ENCODE data around the gene ICOS. TPM values are rescaled to one million over a fixed set of nuclear protein-coding genes. Genes with fewer than 3 reads are reported as not detected.

Gene ICOS
- total RNA-seq: under 1 TPM in 3 of 4 donors, not detected in 1; 0.14 to 0.59 (median 0.26) TPM

GRCh38 chr2:203936535-203936934 lies at the start of gene ICOS:
ICOS (plus strand) TSS chr2:203936763; CDS start chr2:203936815, 52 bp downstream.
- H3K4me1 ChIP-seq: no peaks in the 10 kb centered on the region
- no peak for DNase-seq
- intact Hi-C loops (cut with DNase I; ENCODE audit: low total_unique reads): no loop called here
- H3K27me3 ChIP-seq: no peaks in the 10 kb centered on the region
- H3K36me3 ChIP-seq: no peaks in the 10 kb centered on the region
- H3K27ac ChIP-seq: no peak within 1 kb of the TSS
- H3K4me3 ChIP-seq: no peak within 1 kb of the TSS
- H3K9me3 ChIP-seq: no peaks in the 10 kb centered on the region
- TF ChIP-seq POLR2A (IDR thresholded peaks at IDR 0.05) (no peak), CTCF (IDR thresholded peaks at IDR 0.05) (no peak)

- Histone ChIP-seq H3K4me1 (no peaks in the 10 kb centered on the region), H3K9me3 (no peaks in the 10 kb centered on the region), H3K36me3 (no peaks in the 10 kb centered on the region), H3K27me3 (no peaks in the 10 kb centered on the region), H3K4me3 (no peak overlapping the region), H3K27ac (no peak overlapping the region)
- TF ChIP-seq CTCF (IDR thresholded peaks at IDR 0.05) (no peak), POLR2A (IDR thresholded peaks at IDR 0.05) (no peak)
- intact Hi-C loops (cut with DNase I; ENCODE audit: low total_unique reads): no loop called here
- no peak for DNase-seq
These were observed 48.9 kb upstream of the ICOS start for GRCh38 chr2:203887677-203888076.

- H3K36me3 ChIP-seq: no peaks in the 10 kb centered on the region
- no peaks in the 10 kb centered on the region for H3K9me3 ChIP-seq
- no peak overlapping the region for H3K27ac ChIP-seq
- H3K4me3 ChIP-seq: no peak overlapping the region
- TF ChIP-seq POLR2A (IDR thresholded peaks at IDR 0.05) (no peak), CTCF (IDR thresholded peaks at IDR 0.05) (no peak)
- no peaks in the 10 kb centered on the region for H3K27me3 ChIP-seq
- H3K4me1 ChIP-seq: no peaks in the 10 kb centered on the region
- intact Hi-C loops (cut with DNase I; ENCODE audit: low total_unique reads): no loop called here
- no peak for DNase-seq
These were observed 47.0 kb upstream of the ICOS start for GRCh38 chr2:203889542-203889941.

GRCh38 chr2:203889944-203890343 lies 46.6 kb upstream of the ICOS start:
- H3K27me3 ChIP-seq: no peaks in the 10 kb centered on the region
- H3K9me3 ChIP-seq: no peaks in the 10 kb centered on the region
- no peaks in the 10 kb centered on the region for H3K36me3 ChIP-seq
- no peak overlapping the region for H3K27ac ChIP-seq
- TF ChIP-seq POLR2A (IDR thresholded peaks at IDR 0.05): no peak
- no peak for TF ChIP-seq CTCF (IDR thresholded peaks at IDR 0.05)
- intact Hi-C loops (cut with DNase I; ENCODE audit: low total_unique reads): no loop called here
- no peaks in the 10 kb centered on the region for H3K4me1 ChIP-seq
- DNase-seq: no peak
- no peak overlapping the region for H3K4me3 ChIP-seq

- no peak for DNase-seq
- Histone ChIP-seq H3K4me3 (no peak overlapping the region), H3K9me3 (no peaks in the 10 kb centered on the region), H3K27ac (no peak overlapping the region), H3K27me3 (no peaks in the 10 kb centered on the region), H3K4me1 (no peaks in the 10 kb centered on the region), H3K36me3 (no peaks in the 10 kb centered on the region)
- intact Hi-C loops (cut with DNase I; ENCODE audit: low total_unique reads): no loop called here
- TF ChIP-seq POLR2A (IDR thresholded peaks at IDR 0.05): no peak
- no peak for TF ChIP-seq CTCF (IDR thresholded peaks at IDR 0.05)
These were observed 45.8 kb upstream of the ICOS start for GRCh38 chr2:203890733-203891132.

All from uterus (tissue), 4 donors.